ENCODE data around the gene HMCN2. TPM values are rescaled to one million over a fixed set of nuclear protein-coding genes. Genes with fewer than 3 reads are reported as not detected.

HMCN2 gene
- total and polyA plus RNA-seq, 5 donors: 2.3 to 6.1 (median 4.2) TPM

DNA sequence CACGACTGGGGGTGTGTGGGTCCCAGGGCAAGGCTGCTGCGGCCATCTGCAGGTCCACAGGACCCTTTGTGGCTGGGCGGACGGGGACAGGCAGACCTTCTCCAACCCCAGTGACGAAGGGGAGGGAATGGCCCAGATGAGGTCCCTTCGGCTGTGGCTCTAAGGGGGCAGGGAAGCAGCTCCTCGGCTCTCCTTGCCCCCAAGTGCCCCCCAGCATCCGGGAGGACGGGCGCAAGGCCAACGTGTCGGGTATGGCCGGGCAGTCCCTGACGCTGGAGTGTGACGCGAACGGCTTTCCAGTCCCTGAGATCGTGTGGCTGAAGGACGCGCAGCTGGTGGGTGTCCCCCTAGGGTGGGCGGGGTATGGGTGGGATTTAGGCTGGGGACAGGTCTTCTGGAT is 82.8 kb downstream of the HMCN2 start:
- H3K9me3 ChIP-seq (ENCODE audit: control insufficient read depth, low read length): no peaks in the 10 kb centered on the region
- intact Hi-C loops (cut with DNase I): loop anchor here in 2 of 4 donors (10.0 kb wide), 3 partner anchors 104 to 244 kb away; no protein-coding TSS in a partner anchor
- peak in 1 of 3 donors; percentile 41 for DNase-seq
- no peak for ATAC-seq
- 85% methylated on average over 21 of the region's 21 CpGs for WGBS
- H3K27ac ChIP-seq (ENCODE audit: low read length): no peak overlapping the region
- no peaks in the 10 kb centered on the region for H3K27me3 ChIP-seq (ENCODE audit: control insufficient read depth, insufficient read depth)
- no peaks in the 10 kb centered on the region for H3K4me1 ChIP-seq (ENCODE audit: control insufficient read depth, insufficient read depth, low read length)
- H3K4me3 ChIP-seq (ENCODE audit: low read length): no peak overlapping the region

DNA sequence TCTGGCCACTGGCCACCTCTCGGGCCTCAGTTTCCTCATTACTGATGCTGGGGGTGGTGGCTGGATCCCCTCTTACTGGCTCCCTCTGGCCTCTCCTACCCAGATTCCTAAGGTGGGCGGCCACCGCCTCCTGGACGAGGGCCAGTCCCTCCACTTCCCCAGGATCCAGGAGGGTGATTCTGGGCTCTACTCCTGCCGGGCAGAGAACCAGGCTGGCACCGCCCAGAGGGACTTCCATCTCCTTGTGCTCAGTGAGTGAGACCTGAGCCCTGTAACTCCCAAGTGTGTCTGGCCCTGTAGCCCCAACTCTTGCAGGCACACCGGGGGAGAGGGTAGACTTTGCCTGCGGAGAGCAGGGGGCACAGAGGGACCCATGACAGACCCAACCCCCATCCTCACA is 83.3 kb downstream of the HMCN2 start:
- H3K4me3 ChIP-seq (ENCODE audit: low read length): no peak overlapping the region
- no peak for DNase-seq
- intact Hi-C loops (cut with DNase I): loop anchor here in 2 of 4 donors (10.0 kb wide), 3 partner anchors 104 to 244 kb away; no protein-coding TSS in a partner anchor
- no peaks in the 10 kb centered on the region for H3K27me3 ChIP-seq (ENCODE audit: control insufficient read depth, insufficient read depth)
- no peaks in the 10 kb centered on the region for H3K4me1 ChIP-seq (ENCODE audit: control insufficient read depth, insufficient read depth, low read length)
- ATAC-seq: no peak
- WGBS: 79% methylated on average over 8 of the region's 8 CpGs
- H3K9me3 ChIP-seq (ENCODE audit: control insufficient read depth, low read length): no peaks in the 10 kb centered on the region
- no peak overlapping the region for H3K27ac ChIP-seq (ENCODE audit: low read length)

DNA sequence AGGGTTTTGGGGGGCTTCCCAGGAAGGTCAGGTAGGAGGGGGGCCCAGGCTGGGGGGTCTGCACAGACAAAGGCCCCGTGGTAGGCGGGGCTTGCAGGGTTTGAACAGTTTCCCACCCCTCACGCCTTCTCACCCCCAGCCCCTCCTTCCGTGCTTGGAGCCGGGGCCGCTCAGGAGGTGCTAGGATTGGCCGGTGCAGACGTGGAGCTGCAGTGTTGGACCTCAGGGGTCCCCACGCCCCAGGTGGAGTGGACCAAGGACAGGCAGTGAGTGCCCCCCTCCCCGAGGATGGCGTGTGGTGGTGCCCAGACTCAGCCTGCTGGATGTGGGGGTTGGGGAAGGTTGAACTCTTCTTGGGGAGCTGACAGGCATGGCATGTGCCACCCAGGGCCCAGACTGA is 83.8 kb downstream of the HMCN2 start:
- intact Hi-C loops (cut with DNase I): loop anchor here in 2 of 4 donors (10.0 kb wide), 3 partner anchors 105 to 245 kb away; no protein-coding TSS in a partner anchor
- ATAC-seq: no peak
- WGBS: 71% methylated on average over 11 of the region's 11 CpGs

DNA sequence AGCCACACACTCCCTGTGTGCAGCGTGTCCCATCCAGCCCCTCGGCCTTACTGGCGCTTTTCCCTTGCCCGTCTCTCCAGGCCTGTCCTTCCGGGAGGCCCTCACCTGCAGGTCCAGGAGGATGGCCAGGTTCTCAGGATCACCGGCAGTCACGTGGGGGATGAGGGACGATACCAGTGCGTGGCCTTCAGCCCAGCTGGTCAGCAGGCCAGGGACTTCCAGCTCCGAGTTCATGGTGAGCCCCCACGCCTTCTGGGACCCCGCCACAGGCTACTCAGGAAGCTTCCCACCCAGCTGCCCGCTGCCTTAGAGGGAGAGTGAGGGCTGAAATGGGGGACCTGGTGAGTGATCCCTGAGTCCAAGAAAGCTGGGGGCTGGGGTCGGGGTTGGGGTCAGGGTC is 85.8 kb downstream of the HMCN2 start:
- ATAC-seq: no peak
- DNase-seq: peak in 1 of 3 donors; percentile 16
- intact Hi-C loops (cut with DNase I): no loop called here

More for the DNA sequence above, 83.8 kb downstream of the HMCN2 start:
- no peak overlapping the region for H3K4me3 ChIP-seq (ENCODE audit: low read length)
- H3K9me3 ChIP-seq (ENCODE audit: control insufficient read depth, low read length): no peaks in the 10 kb centered on the region
- no peaks in the 10 kb centered on the region for H3K4me1 ChIP-seq (ENCODE audit: control insufficient read depth, insufficient read depth, low read length)
- H3K27ac ChIP-seq (ENCODE audit: low read length): no peak overlapping the region
- DNase-seq: no peak
- no peaks in the 10 kb centered on the region for H3K27me3 ChIP-seq (ENCODE audit: control insufficient read depth, insufficient read depth)

DNA sequence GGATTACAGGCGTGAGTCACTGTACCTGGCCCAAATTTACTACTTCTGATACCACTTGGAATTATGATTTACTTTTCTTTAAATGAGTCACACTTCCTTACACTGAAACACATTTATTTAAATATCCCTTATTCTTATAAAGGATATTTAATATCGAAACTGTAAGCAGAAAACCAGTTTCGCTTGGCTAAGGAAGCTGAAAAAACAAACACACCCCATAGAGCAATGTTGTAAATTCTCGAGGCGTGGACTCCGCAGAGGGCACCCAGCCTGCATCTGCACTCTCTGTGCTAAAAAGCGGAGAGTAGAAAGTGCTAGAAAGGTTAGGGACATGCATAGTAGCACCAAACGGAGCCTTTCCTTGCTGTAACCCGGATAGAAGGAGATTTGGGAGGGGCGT is 86.5 kb downstream of the HMCN2 start:
- no peak for DNase-seq
- 87% methylated on average over 10 of the region's 10 CpGs for WGBS
- no peaks in the 10 kb centered on the region for H3K4me1 ChIP-seq (ENCODE audit: control insufficient read depth, insufficient read depth, low read length)
- no peaks in the 10 kb centered on the region for H3K27me3 ChIP-seq (ENCODE audit: control insufficient read depth, insufficient read depth)
- intact Hi-C loops (cut with DNase I): no loop called here
- no peak overlapping the region for H3K4me3 ChIP-seq (ENCODE audit: low read length)
- no peak overlapping the region for H3K27ac ChIP-seq (ENCODE audit: low read length)
- ATAC-seq: no peak
- no peaks in the 10 kb centered on the region for H3K9me3 ChIP-seq (ENCODE audit: control insufficient read depth, low read length)

More for the DNA sequence above, 85.8 kb downstream of the HMCN2 start:
- no peak overlapping the region for H3K27ac ChIP-seq (ENCODE audit: low read length)
- no peaks in the 10 kb centered on the region for H3K9me3 ChIP-seq (ENCODE audit: control insufficient read depth, low read length)
- WGBS: 86% methylated on average over 14 of the region's 14 CpGs
- no peak overlapping the region for H3K4me3 ChIP-seq (ENCODE audit: low read length)
- H3K27me3 ChIP-seq (ENCODE audit: control insufficient read depth, insufficient read depth): no peaks in the 10 kb centered on the region
- no peaks in the 10 kb centered on the region for H3K4me1 ChIP-seq (ENCODE audit: control insufficient read depth, insufficient read depth, low read length)

DNA sequence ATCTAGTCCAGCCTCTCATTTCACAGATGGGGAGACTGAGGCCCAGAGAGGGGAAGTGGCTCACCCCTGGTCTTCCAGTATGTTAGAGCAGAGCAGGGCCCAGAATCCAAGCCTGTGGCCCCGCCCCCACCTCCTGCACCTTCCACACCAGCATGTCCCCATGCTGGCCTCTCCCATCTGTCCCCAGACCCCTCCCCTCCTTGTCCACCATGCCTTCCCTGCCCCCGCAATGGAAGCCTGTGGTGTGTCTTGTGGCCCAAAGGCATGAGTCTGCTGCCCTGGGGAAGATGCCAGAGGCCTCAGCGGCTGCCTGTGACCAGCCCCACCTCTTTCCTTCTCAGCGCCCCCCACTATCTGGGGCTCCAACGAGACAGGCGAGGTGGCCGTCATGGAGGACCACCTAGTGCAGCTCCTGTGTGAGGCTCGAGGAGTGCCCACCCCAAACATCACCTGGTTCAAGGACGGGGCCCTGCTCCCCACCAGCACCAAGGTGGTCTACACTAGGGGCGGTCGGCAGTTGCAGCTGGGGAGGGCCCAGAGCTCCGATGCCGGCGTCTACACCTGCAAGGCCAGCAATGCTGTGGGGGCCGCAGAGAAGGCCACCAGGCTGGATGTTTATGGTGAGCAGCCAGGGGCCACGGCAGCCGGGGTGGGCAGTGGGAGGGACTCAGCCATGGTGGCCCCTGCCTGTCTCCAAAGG is 87.2 kb downstream of the HMCN2 start:
- no peak for ATAC-seq
- H3K27ac ChIP-seq (ENCODE audit: low read length): no peak overlapping the region
- intact Hi-C loops (cut with DNase I): no loop called here
- no peaks in the 10 kb centered on the region for H3K4me1 ChIP-seq (ENCODE audit: control insufficient read depth, insufficient read depth, low read length)
- 90% methylated on average over 17 of the region's 17 CpGs for WGBS
- H3K9me3 ChIP-seq (ENCODE audit: control insufficient read depth, low read length): no peaks in the 10 kb centered on the region
- H3K4me3 ChIP-seq (ENCODE audit: low read length): no peak overlapping the region
- no peaks in the 10 kb centered on the region for H3K27me3 ChIP-seq (ENCODE audit: control insufficient read depth, insufficient read depth)
- DNase-seq: peak in 1 of 3 donors; percentile 35

DNA sequence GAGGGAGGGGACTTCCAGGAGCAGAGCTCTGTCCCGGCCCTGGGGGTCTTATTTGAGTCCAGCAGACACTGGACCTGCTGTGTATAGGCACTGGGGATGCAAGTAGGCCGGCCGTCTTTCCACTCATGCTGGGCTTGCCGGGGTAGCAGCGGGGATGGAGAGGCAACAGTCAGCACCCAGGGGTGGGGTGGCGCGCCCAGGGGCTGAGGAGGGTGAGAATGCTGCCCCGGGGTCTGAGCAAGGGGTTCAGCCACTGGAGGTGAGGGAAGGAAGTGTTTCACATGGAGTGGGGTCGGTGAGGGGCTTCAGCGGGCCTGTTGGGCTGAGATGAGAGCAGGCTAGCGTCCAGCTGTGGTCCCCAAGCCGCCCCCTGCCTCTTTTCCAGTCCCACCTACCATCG is 88.8 kb downstream of the HMCN2 start:
- Histone ChIP-seq H3K27ac (ENCODE audit: low read length) (no peak overlapping the region), H3K4me3 (ENCODE audit: low read length) (no peak overlapping the region), H3K4me1 (ENCODE audit: control insufficient read depth, insufficient read depth, low read length) (no peaks in the 10 kb centered on the region), H3K27me3 (ENCODE audit: control insufficient read depth, insufficient read depth) (no peaks in the 10 kb centered on the region), H3K9me3 (ENCODE audit: control insufficient read depth, low read length) (no peaks in the 10 kb centered on the region)
- ATAC-seq (no peak), DNase-seq (peak in 1 of 3 donors; percentile 56)
- WGBS: 88% methylated on average over 13 of the region's 13 CpGs
- intact Hi-C loops (cut with DNase I): no loop called here

DNA sequence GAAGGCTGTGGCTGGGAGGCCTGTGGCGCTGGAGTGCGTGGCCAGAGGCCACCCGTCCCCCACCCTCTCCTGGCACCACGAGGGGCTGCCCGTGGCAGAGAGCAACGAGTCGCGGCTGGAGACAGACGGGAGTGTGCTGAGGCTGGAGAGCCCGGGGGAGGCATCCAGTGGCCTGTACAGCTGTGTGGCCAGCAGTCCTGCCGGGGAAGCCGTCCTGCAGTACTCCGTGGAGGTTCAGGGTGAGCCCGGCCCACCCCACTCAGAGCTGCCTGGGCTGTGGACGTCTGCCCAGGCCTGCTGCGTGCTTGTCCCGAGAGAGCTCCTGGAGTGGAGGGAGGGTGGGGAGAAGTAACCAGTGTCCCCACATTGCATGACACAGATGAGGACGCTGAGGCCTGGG is 89.2 kb downstream of the HMCN2 start:
- H3K9me3 ChIP-seq (ENCODE audit: control insufficient read depth, low read length): no peaks in the 10 kb centered on the region
- no peak overlapping the region for H3K27ac ChIP-seq (ENCODE audit: low read length)
- intact Hi-C loops (cut with DNase I): no loop called here
- no peak overlapping the region for H3K4me3 ChIP-seq (ENCODE audit: low read length)
- ATAC-seq: peak; percentile 38 to 48
- no peaks in the 10 kb centered on the region for H3K4me1 ChIP-seq (ENCODE audit: control insufficient read depth, insufficient read depth, low read length)
- H3K27me3 ChIP-seq (ENCODE audit: control insufficient read depth, insufficient read depth): no peaks in the 10 kb centered on the region
- 75% methylated on average over 18 of the region's 18 CpGs for WGBS
- peak in 1 of 3 donors; percentile 55 for DNase-seq

DNA sequence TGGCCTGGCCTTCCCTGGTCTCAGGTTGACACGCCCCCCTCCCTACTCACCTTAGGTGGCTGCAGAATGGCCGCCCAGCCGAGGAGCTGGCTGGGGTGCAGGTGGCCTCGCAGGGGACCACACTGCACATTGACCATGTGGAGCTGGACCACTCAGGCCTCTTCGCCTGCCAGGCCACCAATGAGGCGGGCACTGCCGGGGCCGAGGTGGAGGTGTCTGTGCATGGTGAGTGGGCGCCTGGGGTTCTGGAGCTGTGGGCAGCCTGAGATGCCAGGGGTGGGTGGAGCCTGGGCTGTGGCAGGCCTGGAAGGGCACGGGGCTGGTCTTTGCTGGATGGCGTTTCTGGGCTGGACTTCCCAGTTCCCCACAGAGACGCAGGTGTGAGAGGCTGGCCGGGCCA is 90.5 kb downstream of the HMCN2 start:
- intact Hi-C loops (cut with DNase I): no loop called here
- 89% methylated on average over 13 of the region's 13 CpGs for WGBS
- H3K9me3 ChIP-seq (ENCODE audit: control insufficient read depth, low read length): no peaks in the 10 kb centered on the region
- ATAC-seq (no peak), DNase-seq (peak in 1 of 3 donors; percentile 44)
- H3K4me3 ChIP-seq (ENCODE audit: low read length): no peak overlapping the region
- no peaks in the 10 kb centered on the region for H3K4me1 ChIP-seq (ENCODE audit: control insufficient read depth, insufficient read depth, low read length)
- H3K27ac ChIP-seq (ENCODE audit: low read length): no peak overlapping the region
- no peaks in the 10 kb centered on the region for H3K27me3 ChIP-seq (ENCODE audit: control insufficient read depth, insufficient read depth)

DNA sequence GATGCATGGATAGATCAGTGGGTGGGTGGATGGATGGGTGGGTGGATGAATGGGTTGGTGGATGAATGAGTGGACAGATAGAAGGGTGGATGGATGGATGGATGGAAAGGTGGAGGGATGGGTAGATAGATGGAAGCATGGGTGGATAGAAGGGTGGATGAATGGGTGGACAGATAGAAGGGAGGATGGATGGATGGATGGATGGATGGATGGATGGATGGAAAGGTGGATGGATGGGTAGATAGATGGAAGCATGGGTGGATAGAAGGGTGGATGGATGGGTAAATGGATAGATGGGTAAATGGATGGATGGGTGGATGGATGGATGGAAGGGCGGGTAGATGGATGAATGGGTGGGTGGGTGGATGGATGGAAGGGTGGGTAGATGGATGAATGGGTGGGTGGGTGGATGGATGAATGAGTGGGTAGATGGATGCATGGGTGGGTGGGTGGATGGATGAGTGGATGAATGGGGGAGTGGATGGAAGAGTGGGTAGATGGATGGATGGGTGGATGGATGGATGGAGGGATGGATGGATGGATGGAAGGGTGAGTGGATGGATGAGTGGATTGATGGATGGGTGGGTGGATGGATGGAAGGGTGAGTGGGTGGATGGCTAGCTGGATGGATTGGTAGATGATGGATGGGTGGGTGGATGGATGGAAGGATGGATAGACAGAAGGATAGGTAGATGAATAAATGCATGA is 91.5 kb downstream of the HMCN2 start:
- Histone ChIP-seq H3K27me3 (ENCODE audit: control insufficient read depth, insufficient read depth) (no peaks in the 10 kb centered on the region), H3K9me3 (ENCODE audit: control insufficient read depth, low read length) (no peaks in the 10 kb centered on the region), H3K4me1 (ENCODE audit: control insufficient read depth, insufficient read depth, low read length) (no peaks in the 10 kb centered on the region), H3K27ac (ENCODE audit: low read length) (no peak overlapping the region), H3K4me3 (ENCODE audit: low read length) (no peak overlapping the region)
- DNase-seq (no peak), ATAC-seq (no peak)
- 100% methylated on average over 1 of the region's 1 CpG for WGBS
- intact Hi-C loops (cut with DNase I): no loop called here

DNA sequence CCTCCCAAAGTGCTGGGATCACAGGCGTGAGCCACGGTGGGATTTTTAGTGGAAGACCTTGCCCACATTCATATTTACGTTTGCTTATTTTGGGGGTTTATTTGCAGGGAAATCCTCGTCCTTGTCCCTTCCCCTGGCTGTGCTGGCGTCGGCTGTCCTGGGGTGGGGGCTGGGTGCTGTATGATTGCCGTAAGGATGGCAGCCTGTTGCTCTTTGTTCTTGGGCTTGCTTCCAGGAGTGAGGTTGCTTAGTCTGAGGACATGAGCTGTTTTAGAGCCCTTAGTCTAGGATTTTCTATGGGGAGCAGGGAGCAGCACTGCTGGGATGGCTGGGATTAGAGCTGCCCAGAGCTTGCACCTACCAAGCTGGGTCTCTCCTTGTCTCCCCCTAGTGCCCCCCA is 93.4 kb downstream of the HMCN2 start:
- ATAC-seq (no peak), DNase-seq (peak in 1 of 3 donors; percentile 39)
- Histone ChIP-seq H3K9me3 (ENCODE audit: control insufficient read depth, low read length) (no peaks in the 10 kb centered on the region), H3K4me1 (ENCODE audit: control insufficient read depth, insufficient read depth, low read length) (no peaks in the 10 kb centered on the region), H3K27me3 (ENCODE audit: control insufficient read depth, insufficient read depth) (no peaks in the 10 kb centered on the region), H3K27ac (ENCODE audit: low read length) (no peak overlapping the region), H3K4me3 (ENCODE audit: low read length) (no peak overlapping the region)
- intact Hi-C loops (cut with DNase I): no loop called here
- 82% methylated on average over 7 of the region's 7 CpGs for WGBS
